Measurements from ENCODE around the gene ALAD.
"Not testable (repeated sequence)": the region's sequence is repeated elsewhere in the genome, so short reads cannot be mapped to it uniquely, and the experiment has no call there.

Gene ALAD

GRCh38 chr9:113401027-113401792 is at the start of gene ALAD:
ALAD (minus strand) TSS chr9:113401284; CDS start chr9:113393559, 7,725 bp downstream.
- peak; percentile 99 for DNase-seq

GRCh38 chr9:113449376-113449775 is 48.3 kb upstream of the ALAD start:
- DNase-seq, result no peak

DNA sequence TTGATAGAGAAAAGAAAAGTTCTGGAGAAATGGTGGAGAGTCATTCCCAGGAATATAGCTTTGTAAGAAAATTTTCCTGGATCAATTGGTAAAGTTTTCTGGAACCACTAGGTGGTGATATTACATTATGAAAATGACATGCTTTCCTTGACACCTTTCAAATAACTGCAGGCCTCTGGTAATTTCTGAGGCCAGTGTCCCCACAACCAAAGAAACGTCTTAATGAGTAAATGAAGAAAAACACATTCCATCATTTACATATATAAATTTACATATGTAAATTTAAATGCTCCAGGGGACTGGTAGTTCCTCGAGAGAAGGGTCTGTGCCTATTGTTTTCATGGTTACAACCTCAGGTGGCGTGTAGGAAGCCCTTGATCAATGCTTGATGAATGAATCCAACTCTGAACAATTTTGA is 45.2 kb upstream of the ALAD start:
- DNase-seq, result no peak

DNA sequence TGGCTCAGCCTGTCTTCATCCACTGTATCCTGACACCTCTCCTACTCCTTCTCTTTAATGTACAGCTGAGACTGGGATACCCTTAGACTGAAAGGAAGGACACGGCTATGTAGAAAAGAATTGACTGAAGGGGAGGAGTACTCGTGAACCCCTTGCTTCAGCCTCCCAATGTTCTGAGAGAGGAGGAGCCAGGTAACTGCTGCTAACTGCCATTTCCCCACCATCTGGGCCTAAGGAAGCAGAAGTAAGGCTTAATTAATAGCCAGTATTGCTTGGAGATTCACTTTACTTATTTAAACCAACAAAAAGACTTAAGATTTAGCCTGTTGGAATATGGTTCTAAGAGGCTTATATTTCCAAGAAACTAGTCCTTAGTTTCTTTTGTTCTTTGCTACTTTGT is 43.7 kb upstream of the ALAD start:
- DNase-seq, result no peak

DNA sequence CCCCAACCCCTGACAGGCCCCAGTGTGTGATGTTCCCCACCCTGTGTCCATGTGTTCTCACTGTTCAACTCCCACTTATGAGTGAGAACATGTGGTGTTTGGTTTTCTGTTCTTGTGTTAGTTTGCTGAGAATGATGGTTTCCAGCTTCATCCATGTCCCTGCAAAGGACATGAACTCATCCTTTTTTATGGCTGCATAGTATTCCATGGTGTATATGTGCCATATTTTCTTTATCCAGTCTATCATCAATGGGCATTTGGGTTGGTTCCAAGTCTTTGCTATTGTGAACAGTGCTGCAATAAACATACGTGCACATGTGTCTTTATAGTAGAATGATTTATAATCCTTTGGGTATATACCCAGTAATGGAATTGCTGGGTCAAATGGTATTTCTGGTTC is 36.6 kb upstream of the ALAD start:
- DNase-seq, result not testable (repeated sequence)

DNA sequence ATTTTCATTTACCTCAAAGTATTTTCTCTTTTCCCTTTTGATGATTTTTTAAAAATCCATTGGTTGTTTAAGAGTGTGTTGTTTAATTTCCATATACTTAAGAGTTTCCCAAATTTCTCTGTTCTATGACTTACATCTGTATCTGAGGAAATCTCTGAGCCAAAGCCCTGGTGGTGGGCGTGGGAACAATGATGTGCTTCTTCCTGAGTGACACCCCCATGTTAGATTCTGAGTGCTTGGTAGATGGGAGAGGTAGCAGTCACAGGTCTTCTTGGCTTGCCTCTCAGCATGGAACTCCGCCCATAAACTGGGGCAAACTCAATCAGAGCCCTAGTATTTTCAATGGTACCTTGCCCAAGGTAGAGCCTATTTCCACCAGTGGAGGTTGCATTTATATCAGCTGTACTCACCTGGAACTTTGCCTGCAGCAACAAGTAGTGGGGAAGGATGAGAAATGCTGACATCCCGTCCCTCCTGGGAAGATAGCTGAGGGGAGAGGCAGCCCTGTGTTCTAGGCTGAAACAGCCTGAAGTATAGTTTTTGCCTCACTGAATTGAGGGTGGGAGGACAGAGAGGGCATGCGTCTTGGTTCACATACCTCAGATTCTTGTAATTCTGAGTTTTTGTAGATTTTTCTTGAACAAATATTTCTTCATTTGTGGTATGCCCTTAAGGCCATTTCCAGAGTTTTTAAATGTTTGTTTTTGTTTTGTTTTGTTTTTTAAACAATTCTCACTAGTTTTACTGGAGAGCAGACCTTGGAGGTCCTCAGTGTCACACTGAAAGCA is 35.8 kb upstream of the ALAD start:
- no peak for DNase-seq

- no peak for DNase-seq
Measured at GRCh38 chr9:113431191-113431590, 30.1 kb upstream of the ALAD start.

- no peak for DNase-seq
Measured at GRCh38 chr9:113428062-113428615, 27.1 kb upstream of the ALAD start.

DNA sequence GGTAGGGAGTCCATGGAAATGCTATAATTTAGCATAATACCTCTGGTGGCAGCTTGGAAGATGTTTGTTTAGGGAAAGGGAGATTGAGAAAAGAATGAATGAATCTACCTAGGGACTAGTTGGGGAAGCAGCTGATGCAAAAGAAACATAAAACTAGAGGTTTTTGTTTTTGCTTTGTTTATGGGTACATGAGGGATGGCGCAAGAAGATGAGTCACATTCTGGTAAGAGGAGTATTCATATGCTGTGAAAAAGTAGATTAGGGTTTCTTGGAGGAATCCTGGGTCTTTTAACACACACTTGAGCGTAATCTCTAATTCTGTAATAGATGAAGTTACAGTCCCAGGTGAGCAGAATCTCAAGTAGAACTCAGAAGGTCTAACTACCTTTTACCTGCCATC is 26.5 kb upstream of the ALAD start:
- DNase-seq, result no peak

DNA sequence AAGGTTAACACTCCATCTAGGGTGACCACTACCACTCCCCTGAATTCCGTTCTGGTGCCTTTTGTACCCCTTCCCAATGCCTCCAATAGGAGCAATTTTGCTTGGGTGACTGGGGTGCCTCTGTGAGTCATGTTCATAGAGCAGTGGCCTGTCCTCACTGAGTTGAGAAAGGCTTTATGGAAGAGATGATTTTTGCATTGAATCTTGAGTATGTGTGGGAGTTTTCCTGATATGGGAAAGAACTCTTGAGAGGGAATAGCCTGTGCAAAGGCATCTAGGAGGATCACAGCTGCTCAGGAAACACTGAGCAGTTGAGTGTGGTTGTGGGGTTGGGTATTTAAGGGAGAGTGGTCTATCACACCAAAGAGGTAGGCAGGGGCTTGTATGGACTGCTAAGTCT is 25.6 kb upstream of the ALAD start:
- DNase-seq, result no peak

- no peak for DNase-seq
Measured at GRCh38 chr9:113425072-113425471, 24.0 kb upstream of the ALAD start.

DNA sequence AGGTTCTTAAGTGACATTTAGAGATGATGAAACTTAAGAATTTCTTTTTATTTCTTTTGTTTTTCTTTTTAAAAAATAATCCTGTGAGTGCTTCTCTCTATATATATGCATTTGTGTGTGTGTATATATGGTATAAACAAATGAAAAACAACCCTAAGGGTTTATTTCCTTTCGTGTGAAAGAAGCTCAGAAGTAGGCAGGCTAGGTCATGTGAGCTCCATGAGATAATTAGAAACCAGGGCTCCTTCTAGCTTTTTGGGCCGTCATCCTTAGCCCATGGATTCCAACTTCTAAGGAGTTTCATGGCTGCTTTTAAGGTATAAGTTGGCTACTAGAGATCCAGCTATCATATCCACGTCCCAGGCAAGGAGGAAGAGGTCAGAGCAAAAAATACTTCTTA is 20.6 kb upstream of the ALAD start:
- DNase-seq, result no peak

DNA sequence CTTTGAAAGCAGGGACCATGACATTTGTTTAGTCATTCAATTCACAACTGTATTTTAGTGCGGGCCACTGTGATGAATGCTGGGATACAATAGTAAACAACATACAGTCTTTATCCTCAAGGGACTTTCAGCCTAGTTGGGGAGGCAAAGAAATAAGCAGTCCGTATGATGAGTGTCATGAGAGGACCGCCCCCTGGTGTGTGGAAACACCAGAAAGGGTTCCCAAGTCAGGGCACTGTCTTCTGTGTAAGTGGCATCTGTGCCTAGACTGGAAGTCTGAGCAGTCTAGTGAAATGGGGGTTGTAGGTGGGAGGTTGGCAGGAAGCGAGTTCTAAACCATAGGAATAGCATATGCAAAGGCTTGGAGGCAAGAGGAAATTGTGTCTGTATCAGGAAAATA is 16.3 kb upstream of the ALAD start:
- DNase-seq, result no peak

DNA sequence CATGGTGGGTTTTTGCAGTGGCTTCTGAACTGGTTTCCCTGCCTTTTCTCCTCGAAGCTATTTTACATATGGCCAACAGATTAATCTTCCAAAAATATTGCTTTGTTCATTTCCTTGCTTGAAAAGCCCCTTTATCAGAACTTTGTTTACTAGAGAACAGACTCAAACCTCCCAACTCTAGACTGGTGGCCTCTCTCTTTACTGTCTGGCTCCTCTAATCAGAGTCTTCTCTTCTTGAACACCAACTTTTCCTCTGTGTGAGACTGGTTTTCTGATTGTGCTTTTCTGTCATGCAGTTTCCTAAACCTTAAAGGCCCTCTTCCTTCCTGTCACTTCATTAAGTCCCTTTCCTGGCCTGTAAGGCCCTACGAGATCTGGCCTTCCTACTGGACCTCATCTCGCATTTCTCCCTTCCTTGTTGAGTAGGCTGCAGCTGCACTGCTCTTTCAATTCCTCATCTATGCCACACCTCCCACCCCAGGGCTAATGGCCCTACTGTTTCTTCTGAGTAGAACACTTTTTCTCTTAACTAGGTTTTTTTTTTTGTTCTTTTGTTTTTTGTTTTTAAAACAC is 15.2 kb upstream of the ALAD start:
- no peak for DNase-seq

DNA sequence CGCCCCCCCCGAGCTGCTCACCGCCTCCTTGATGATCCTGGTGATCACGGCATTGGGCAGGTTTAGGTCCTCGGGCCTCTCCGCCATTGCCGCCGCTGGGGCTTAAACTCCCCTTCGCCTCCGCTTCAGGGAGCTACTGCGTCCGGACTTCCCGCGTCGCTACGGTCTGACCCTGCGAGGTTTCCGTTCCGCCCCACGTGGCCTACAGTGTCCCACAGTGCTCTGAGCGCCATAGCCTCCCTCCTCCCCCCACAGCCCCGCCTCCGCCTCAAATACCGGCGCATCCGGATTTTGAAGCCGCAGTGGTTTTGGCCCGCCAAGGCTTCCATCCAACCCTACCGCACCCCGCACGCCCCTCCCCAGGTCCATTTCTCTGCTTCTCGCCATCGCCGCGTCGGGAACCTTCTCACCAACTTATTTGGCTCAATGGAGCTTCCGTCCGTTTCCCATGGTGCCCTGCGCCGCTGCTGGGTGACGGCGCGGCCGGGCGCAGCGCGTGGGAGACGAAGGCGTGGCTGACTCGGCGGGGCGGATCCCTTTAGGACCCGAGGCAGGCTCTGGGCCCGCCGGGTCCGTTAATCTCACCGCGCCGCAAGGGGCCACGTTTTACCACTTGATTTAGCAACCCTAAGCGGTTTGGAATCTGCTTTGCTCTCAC is 9.3 kb upstream of the ALAD start, which contains the start of the genes C9orf43 and POLE3:
TSS of gene C9orf43 (plus strand) at position 541 of the 658 bp plus-strand sequence. CDS start 2,747 bp downstream, outside the sequence.
TSS of gene POLE3 (minus strand) at position 469 of the 658 bp plus-strand sequence. CDS start at position 87, 382 bp downstream.
- DNase-seq, result peak; percentile 96

GRCh38 chr9:113409883-113410206 is 8.8 kb upstream of the ALAD start:
- DNase-seq, result no peak

DNA sequence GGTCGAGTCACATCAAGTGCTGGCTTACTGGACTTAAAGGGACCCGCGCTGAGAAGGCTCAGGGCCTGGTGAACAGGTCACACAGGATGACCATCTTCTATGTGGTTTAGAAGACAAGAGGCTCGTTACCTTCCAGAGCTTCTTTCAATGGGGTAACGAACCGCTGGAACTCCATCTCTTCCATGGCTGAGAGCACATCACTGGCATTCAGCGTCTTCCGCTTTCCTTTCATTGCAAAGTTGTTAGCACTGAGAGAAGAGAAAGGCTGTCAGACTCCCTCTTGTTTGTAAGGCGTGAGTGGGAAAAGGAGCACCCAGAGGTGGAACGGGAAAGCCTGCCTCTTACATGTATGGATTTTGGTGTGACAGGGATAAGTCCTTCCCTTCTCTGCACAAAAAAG is 8.4 kb upstream of the ALAD start:
- no peak for DNase-seq

- DNase-seq, result peak; percentile 54
Measured at GRCh38 chr9:113406873-113407511, 5.9 kb upstream of the ALAD start.

DNA sequence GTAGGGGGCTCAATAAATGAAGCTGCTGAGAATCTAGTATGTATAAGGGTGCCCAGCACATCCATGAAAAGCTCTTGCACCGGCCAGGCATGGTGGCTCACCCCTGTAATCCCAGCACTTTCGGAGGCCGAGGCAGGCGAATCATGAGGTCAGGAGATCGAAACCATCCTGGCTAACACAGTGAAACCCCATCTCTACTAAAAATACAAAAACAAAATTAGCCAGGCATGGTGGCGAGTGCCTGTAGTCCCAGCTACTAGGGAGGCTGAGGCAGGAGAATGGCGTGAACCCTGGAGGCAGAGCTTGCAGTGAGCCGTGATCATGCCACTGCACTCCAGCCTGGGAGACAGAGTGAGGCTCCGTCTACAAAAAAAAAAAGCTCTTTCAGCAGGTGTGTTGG is 5.3 kb upstream of the ALAD start:
- DNase-seq, result not testable (repeated sequence)

- no peak for DNase-seq
Measured at GRCh38 chr9:113403646-113404045, 2.6 kb upstream of the ALAD start.

DNA sequence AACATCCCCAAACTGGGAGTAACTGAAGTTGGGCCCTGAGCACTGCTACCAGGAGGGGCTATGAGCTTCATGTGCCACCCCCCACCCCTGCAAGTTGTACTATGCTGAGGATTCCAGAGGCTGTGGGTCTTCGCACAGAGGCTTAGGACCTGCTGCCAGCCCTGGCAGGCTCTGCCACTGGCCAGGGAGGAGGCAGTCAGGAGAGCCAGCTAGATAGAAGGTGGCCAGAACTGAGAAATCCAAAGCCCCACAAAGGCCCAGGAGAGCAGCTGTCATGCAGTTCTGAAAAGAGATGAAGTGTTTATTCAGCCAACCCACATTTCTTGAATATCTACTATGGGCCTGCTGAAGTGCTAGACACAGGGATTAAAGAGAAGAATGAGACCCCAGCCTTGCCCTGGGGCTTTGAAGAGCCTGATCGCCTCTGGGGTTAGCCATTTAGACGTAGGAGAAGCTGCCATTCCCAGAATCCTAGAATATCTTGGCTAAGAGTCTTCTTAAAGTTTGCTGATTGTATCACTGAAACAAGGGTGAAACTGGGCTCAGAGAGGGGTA is 1.4 kb downstream of the ALAD start:
- no peak for DNase-seq

GRCh38 chr9:113398796-113399195 is 2.3 kb downstream of the ALAD start:
- DNase-seq, result no peak

Data from left hindlimb (tissue), 1 donor.